Cardiac muscle cell (in vitro differentiated cells and primary cell): ENCODE results near the gene TMEM178A. TPM values are rescaled to one million over a fixed set of nuclear protein-coding genes. Genes with fewer than 3 reads are reported as not detected.

Source experiments
- DNase-seq, 2 donors: peaks; one replicate each; pipeline versions ENCODE4 v3.0.0 to v3.0.0-alpha.2; 2010 to 2017; ENCODE audit warnings: low read depth in 1 of 2, low spot score in 1 of 2
- H3K27ac ChIP-seq: fragments of 200-600 bp; sonication (generic); 2 replicates; pipeline ENCODE4 v1.5.1; 2016
- H3K27me3 ChIP-seq: fragments of 200-600 bp; sonication (generic); 2 replicates; pipeline ENCODE4 v1.6.0; 2016; ENCODE audit warnings: control low read depth
- H3K36me3 ChIP-seq: fragments of 200-600 bp; sonication (generic); 2 replicates; pipeline ENCODE4 v1.5.1; 2016; ENCODE audit warnings: control low read depth
- H3K4me1 ChIP-seq: fragments of 200-600 bp; sonication (generic); 2 replicates; pipeline ENCODE4 v1.8.1; 2017; ENCODE audit warnings: low read depth, mild to moderate bottlenecking, mixed run types
- H3K4me3 ChIP-seq: fragments of 200-600 bp; sonication (generic); 2 replicates; pipeline ENCODE4 v1.5.1; 2016; ENCODE audit warnings: mild to moderate bottlenecking
- H3K9me3 ChIP-seq: fragments of 200-600 bp; sonication (generic); 2 replicates; pipeline ENCODE4 v1.5.1; 2017; ENCODE audit warnings: low read depth, mild to moderate bottlenecking, control low read depth
- polyA plus RNA-seq: library from polyadenylated mRNA; unstranded; fragments of >200 nt; fragmentation: Nextera tagmentation; extraction: Ambion mirVana; gene quantifications from 2 replicates; pipeline ENCODE4 v1.2.1, GENCODE V29; 2016
- total RNA-seq: library from RNA; depleted of rRNA; stranded (reverse); fragments of >200 nt; gene quantifications from 2 replicates; pipeline ENCODE4 v1.2.3, GENCODE V29; 2016
- TF ChIP-seq, protein P1 (sequence below): IDR thresholded peaks from 2 replicates; pipeline ENCODE4 v1.5.1; 2012; ENCODE audit warnings: low read depth, mild to moderate bottlenecking, low read length

Gene TMEM178A
- total and polyA plus RNA-seq, 2 experiments from 2014 or later: 13.4 to 22.5 TPM

DNA sequence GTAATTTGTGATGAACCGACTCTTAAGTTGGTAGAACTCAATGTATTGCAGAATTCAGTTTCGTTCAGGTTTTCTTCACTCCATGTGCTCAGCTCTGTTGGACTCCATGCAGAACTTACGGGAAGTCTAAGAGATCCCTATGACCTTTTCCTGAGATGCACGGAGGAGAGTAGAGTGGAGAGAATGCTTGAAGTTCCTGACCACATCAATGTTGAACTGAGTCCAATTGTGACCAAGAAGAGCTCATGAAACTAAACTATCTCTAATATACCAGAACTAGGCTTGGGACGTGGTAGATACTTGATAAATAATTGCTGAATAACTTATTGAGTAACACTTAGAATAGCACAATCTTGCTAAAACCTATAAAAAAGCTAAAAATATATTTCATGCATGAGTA lies 47.2 kb downstream of the TMEM178A start:
- Histone ChIP-seq H3K4me1 (no peaks in the 10 kb centered on the region), H3K36me3 (no peaks in the 10 kb centered on the region), H3K9me3 (no peaks in the 10 kb centered on the region), H3K27me3 (no peaks in the 10 kb centered on the region), H3K4me3 (no peak overlapping the region), H3K27ac (no peak overlapping the region)
- DNase-seq: peak in 1 of 2 donors; percentile 21
- TF ChIP-seq, protein P1, sequence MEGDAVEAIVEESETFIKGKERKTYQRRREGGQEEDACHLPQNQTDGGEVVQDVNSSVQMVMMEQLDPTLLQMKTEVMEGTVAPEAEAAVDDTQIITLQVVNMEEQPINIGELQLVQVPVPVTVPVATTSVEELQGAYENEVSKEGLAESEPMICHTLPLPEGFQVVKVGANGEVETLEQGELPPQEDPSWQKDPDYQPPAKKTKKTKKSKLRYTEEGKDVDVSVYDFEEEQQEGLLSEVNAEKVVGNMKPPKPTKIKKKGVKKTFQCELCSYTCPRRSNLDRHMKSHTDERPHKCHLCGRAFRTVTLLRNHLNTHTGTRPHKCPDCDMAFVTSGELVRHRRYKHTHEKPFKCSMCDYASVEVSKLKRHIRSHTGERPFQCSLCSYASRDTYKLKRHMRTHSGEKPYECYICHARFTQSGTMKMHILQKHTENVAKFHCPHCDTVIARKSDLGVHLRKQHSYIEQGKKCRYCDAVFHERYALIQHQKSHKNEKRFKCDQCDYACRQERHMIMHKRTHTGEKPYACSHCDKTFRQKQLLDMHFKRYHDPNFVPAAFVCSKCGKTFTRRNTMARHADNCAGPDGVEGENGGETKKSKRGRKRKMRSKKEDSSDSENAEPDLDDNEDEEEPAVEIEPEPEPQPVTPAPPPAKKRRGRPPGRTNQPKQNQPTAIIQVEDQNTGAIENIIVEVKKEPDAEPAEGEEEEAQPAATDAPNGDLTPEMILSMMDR: no peak

DNA sequence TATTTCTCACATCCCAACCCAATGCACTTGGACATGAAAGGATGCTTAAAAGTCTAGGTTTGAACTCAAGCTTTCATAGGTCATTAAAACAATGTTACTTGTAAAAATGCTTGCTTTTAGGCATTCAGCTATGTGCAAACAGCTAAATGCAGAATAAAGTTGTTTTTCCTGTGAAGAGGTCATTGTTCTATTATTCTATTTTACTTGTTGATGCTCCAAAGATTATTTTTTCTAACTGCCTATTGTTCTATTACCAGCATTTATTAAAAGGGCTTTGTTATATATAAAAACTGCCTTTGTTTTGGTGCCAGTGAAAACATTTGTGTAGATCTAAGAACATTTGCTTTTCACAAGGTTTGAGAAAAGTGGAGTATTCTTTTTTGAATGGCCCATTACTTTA lies 49.4 kb downstream of the TMEM178A start:
- H3K4me3 ChIP-seq: no peak overlapping the region
- TF ChIP-seq, protein P1: no peak

DNA sequence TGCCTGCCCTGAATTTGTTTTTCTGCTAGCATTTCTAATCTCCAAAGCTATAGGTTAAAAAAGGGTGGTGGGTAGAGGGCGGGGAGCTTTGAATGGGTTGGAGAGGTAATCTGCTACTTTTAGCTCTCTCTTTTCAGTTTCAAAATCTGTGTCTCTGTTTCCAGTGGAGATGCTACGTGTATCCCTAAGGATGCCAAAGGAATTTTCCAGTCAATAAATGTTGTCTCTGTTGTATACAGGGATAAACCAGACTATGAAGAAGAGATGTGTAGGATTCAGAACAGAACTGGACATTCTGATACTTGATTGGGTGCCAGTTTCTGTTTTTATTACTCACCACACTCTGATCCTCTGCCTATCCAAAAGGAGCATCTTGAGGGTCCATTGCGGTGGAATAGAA lies 50.1 kb downstream of the TMEM178A start:
- no peaks in the 10 kb centered on the region for H3K27me3 ChIP-seq
- TF ChIP-seq, protein P1: no peak
- DNase-seq: no peak
- H3K27ac ChIP-seq: no peak overlapping the region
- H3K36me3 ChIP-seq: no peaks in the 10 kb centered on the region
- H3K4me3 ChIP-seq: no peak overlapping the region
- no peaks in the 10 kb centered on the region for H3K4me1 ChIP-seq
- H3K9me3 ChIP-seq: no peaks in the 10 kb centered on the region

More for the DNA sequence above, 49.4 kb downstream of the TMEM178A start:
- Histone ChIP-seq H3K27me3 (no peaks in the 10 kb centered on the region), H3K27ac (no peak overlapping the region), H3K9me3 (no peaks in the 10 kb centered on the region), H3K36me3 (no peaks in the 10 kb centered on the region), H3K4me1 (no peaks in the 10 kb centered on the region)
- DNase-seq: no peak

DNA sequence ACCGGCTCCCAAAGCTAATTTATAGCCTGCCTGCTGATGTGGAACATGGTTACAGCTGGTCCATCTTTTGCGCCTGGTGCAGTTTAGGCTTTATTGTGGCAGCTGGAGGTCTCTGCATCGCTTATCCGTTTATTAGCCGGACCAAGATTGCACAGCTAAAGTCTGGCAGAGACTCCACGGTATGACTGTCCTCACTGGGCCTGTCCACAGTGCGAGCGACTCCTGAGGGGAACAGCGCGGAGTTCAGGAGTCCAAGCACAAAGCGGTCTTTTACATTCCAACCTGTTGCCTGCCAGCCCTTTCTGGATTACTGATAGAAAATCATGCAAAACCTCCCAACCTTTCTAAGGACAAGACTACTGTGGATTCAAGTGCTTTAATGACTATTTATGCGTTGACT lies 51.4 kb downstream of the TMEM178A start:
- Histone ChIP-seq H3K4me3 (no peak overlapping the region), H3K4me1 (no peaks in the 10 kb centered on the region), H3K9me3 (no peaks in the 10 kb centered on the region), H3K27ac (no peak overlapping the region), H3K27me3 (no peaks in the 10 kb centered on the region), H3K36me3 (no peaks in the 10 kb centered on the region)
- DNase-seq: no peak
- TF ChIP-seq, protein P1: no peak

DNA sequence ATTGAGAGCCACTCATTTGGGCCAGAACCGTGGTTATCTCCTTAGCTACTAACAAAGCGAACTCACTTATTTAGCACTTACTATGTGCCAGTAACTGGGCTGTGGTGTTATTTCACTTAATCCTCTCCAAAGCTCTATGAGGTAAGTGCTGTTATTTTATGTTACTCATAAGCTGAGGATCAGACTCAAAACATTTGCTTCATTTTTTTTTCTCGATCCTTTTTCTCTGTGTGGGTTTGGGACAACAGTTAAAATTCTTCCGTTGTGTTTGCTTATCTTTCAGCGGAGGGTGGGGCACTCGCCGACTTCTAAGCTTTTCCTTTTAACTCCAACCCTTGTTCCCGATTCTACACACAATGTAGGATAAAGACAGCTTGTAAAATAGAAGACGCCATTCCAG lies 52.8 kb downstream of the TMEM178A start:
- TF ChIP-seq, protein P1: no peak

DNA sequence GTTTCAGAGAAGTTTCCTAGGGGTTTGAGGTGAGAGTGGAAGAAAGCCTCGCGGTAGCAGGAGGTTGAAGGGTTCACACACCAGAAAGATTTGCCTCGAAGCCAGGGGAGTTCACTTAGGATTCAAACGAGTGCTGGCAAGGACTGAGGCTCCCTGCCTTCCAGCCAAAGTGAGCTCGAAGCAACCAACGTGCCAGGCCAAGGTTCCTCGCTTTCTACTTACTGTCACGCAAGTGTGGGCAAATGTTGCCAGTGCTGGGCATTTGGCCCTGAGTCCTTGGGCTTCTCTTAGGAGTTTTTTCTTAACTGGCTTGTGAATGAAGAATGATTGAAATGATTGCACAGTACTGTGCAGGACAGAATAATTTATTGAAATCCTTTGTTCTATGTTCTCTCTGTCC lies 53.6 kb downstream of the TMEM178A start:
- TF ChIP-seq, protein P1: no peak
- no peak overlapping the region for H3K27ac ChIP-seq

More for the DNA sequence above, 52.8 kb downstream of the TMEM178A start:
- H3K36me3 ChIP-seq: no peaks in the 10 kb centered on the region
- no peak for DNase-seq
- H3K27ac ChIP-seq: no peak overlapping the region
- peaks cover 7% of the 10 kb centered on the region for H3K4me1 ChIP-seq
- H3K27me3 ChIP-seq: no peaks in the 10 kb centered on the region
- no peak overlapping the region for H3K4me3 ChIP-seq
- H3K9me3 ChIP-seq: no peaks in the 10 kb centered on the region

More for the DNA sequence above, 53.6 kb downstream of the TMEM178A start:
- no peaks in the 10 kb centered on the region for H3K9me3 ChIP-seq
- no peaks in the 10 kb centered on the region for H3K27me3 ChIP-seq
- no peak overlapping the region for H3K4me3 ChIP-seq
- peaks cover 15% of the 10 kb centered on the region for H3K4me1 ChIP-seq
- no peaks in the 10 kb centered on the region for H3K36me3 ChIP-seq
- no peak for DNase-seq
